ENCODE results near the gene XRCC3. TPM values are rescaled to one million over a fixed set of nuclear protein-coding genes. Genes with fewer than 3 reads are reported as not detected.

XRCC3 gene
- total RNA-seq, 1 experiment from 2014 or later, result 36.8 TPM

DNA sequence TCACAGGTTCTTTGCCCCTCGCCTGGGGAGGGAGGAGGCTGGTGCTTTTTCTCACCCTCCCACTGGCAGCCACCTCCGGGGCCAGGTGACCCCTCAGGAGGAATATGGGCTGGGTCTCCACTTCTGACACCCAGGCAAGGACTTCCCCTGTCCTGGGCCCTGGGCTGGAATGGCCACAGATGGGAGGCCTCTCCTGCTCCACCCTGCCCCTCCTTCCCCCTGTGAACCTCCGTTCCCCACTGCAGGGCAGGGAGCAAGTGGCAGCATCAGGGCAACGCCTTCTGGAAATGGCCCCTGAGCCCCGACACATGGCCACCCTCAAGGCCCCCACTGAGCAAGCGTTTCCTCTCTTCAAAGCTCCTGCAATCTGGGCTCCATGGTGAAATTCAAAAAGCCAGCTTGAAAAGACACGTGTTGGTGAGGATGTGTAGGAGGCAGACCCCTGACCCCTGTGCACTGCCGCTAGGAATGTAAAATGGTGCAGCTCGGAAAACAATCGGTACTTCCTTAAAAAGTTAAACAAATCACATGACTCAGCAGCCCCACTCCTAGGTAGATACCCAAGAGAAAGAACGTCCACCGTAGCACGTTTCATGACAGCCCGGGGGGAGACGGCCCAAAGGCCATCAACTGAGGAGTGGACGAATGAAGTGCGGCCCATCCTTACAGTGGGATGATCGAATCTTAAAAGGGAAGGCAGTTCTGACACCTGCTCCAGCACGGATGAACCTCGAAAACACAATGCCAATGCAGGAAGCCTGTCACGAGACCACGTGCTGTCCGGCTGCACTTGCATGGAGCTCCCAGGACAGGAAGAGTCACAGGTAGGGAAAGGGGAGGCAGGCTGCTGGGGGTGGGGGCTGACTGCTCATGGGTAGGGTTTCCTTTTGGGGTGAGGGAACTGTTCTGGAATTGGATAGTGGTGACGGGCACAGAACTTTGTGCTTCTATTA, 11.5 kb downstream of the XRCC3 start:
- no peaks in the 10 kb centered on the region for H3K27me3 ChIP-seq (ENCODE audit: control insufficient read depth, insufficient read depth, low read length)
- no peaks in the 10 kb centered on the region for H3K36me3 ChIP-seq (ENCODE audit: control insufficient read depth, insufficient read depth, low read length)
- intact Hi-C loops (cut with micrococcal nuclease; ENCODE audit: unreplicated experiment), result no loop called here
- H3K9me3 ChIP-seq (ENCODE audit: control insufficient read depth, insufficient read depth, low read depth, low read length), result no peaks in the 10 kb centered on the region
- DNase-seq (ENCODE audit: low read depth, low spot score) (no peak), ATAC-seq (no peak)
- H3K4me3 ChIP-seq (ENCODE audit: low read depth in 2 of 2, low read length in 2 of 2), result no peak overlapping the region
- CTCF ChIA-PET, result no interaction called here
- TF ChIP-seq TCF7L2 (IDR thresholded peaks at IDR 0.05; ENCODE audit: low read depth, low read length) (no peak), SIN3A (IDR thresholded peaks at IDR 0.05; ENCODE audit: borderline replicate concordance, insufficient read depth, low read depth, low read length) (no peak), REST (IDR thresholded peaks at IDR 0.05; ENCODE audit: insufficient read depth in 1 of 2, low read depth in 2 of 2, low read length in 1 of 2) (no peak), POLR2AphosphoS5 (IDR thresholded peaks at IDR 0.05; ENCODE audit: low read depth, low read length) (no peak), CTCF (IDR thresholded peaks at IDR 0.05) (no peak)
- H3K4me1 ChIP-seq (ENCODE audit: control insufficient read depth, insufficient read depth, low read length), result peaks cover 12% of the 10 kb centered on the region
- POLR2A ChIA-PET, result no interaction called here
- BruUV-seq (replicated peaks), result no TSS peak
- no peak overlapping the region for H3K27ac ChIP-seq (ENCODE audit: low read length)
- in situ Hi-C loops (cut with HindIII; ENCODE audit: low pct_unique_long_range_greater_than_20kb, low sequenced_read_pairs), result no loop called here

DNA sequence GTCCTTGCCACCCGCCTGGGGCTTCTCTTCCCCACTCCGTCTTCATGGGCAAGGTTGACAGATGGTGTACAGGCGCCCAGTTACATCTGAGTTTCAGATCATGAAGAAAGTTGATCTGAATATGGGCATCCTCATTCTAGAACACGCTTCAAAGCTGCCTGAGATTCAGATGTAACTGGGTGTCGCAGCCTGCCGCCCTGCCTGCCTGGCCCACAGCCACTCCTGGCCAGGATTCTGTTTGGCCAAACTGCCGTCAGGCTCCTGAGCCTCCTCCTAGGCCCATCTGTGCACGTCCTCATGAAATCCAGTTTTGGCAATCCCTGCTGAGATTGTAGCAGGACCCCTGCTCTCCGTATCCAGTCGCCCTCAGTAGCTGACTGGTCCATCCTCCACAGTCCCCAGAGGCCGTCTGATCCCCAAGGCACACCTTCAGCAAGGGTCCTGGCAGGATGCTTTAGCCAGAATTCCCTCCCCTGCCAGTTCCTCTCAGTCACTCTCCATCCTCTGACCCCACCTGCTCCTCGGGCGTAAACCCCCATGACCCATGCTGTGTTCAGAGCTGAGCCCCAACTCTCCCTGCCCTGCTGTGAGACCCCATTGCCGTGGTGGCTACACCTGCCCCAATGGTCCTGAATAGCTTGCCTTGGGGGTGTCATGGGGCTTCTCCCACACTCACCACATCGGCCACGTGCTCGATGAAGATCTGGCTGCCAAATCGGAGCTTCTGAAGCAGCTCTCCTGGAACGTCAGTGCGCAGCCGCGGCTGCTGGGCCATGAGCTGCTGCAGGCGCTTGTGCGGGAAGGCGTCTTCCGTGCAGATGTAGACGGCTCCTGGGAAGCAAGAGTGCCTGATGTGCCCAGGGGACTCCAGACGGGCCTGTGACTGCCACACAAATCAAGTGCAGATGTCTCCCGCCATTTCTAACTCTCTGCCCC, 12.5 kb downstream of the XRCC3 start:
- Histone ChIP-seq H3K27me3 (ENCODE audit: control insufficient read depth, insufficient read depth, low read length) (no peaks in the 10 kb centered on the region), H3K27ac (ENCODE audit: low read length) (no peak overlapping the region), H3K36me3 (ENCODE audit: control insufficient read depth, insufficient read depth, low read length) (no peaks in the 10 kb centered on the region), H3K4me1 (ENCODE audit: control insufficient read depth, insufficient read depth, low read length) (peaks cover 19% of the 10 kb centered on the region), H3K4me3 (ENCODE audit: low read depth in 2 of 2, low read length in 2 of 2) (no peak overlapping the region), H3K9me3 (ENCODE audit: control insufficient read depth, insufficient read depth, low read depth, low read length) (no peaks in the 10 kb centered on the region)
- ChIA-PET POLR2A (interaction anchor here (0.6 kb wide), 1 partner anchor 139 kb away, joined by 4 read pairs; no protein-coding TSS in a partner anchor), CTCF (no interaction called here)
- intact Hi-C loops (cut with micrococcal nuclease; ENCODE audit: unreplicated experiment) (no loop called here), in situ Hi-C loops (cut with HindIII; ENCODE audit: low pct_unique_long_range_greater_than_20kb, low sequenced_read_pairs) (no loop called here)
- DNase-seq (ENCODE audit: low read depth, low spot score), result no peak
- no peak for TF ChIP-seq SIN3A (IDR thresholded peaks at IDR 0.05; ENCODE audit: borderline replicate concordance, insufficient read depth, low read depth, low read length)
- TF ChIP-seq TCF7L2 (IDR thresholded peaks at IDR 0.05; ENCODE audit: low read depth, low read length), result no peak
- no peak; the same call in 1 of the 2 replicates for TF ChIP-seq POLR2AphosphoS5 (IDR thresholded peaks at IDR 0.05; ENCODE audit: low read depth, low read length)
- no peak for TF ChIP-seq CTCF (IDR thresholded peaks at IDR 0.05)
- no peak for TF ChIP-seq REST (IDR thresholded peaks at IDR 0.05; ENCODE audit: insufficient read depth in 1 of 2, low read depth in 2 of 2, low read length in 1 of 2)
- BruUV-seq (replicated peaks), result no TSS peak
- no peak for ATAC-seq

Measured in Panc1 (cell line).